SK-N-SH (cell line): ENCODE measurements around the gene SEC23A.

Source experiments
- EP300 ChIP-seq, 2 experiments: IDR thresholded peaks; 2 replicates each; pipeline versions ENCODE4 v1.4.0 to v1.6.1; 2012; ENCODE audit warnings: borderline replicate concordance in 1 of 2, low read depth in 1 of 2, low read length in 1 of 2
- FOSL2 ChIP-seq: IDR thresholded peaks from 2 replicates; pipeline ENCODE4 v1.4.0; 2012; ENCODE audit warnings: low read depth, mild to moderate bottlenecking, moderate library complexity, borderline replicate concordance
- GATA2 ChIP-seq: sonication (generic); formaldehyde crosslinking; IDR thresholded peaks from 2 replicates; pipeline ENCODE4 v1.5.0; 2020; ENCODE audit warnings: mild to moderate bottlenecking, missing genetic modification reagents
- MXI1 ChIP-seq: IDR thresholded peaks from 2 replicates; pipeline ENCODE4 v1.6.1; 2012; ENCODE audit warnings: mild to moderate bottlenecking, low read depth, low read length, improper control_type of control experiment
- POLR2AphosphoS5 ChIP-seq: IDR thresholded peaks from 2 replicates; pipeline ENCODE4 v1.6.1; 2012; ENCODE audit warnings: low read depth, low read length
- RAD21 ChIP-seq: IDR thresholded peaks from 2 replicates; pipeline ENCODE4 v1.6.1; 2012; ENCODE audit warnings: mild to moderate bottlenecking, low read length
- TF ChIP-seq, protein P1 (sequence below): fragments of 150-350 bp; IDR thresholded peaks from 2 replicates; pipeline ENCODE4 v1.6.1; 2017; ENCODE audit warnings: antibody characterized with exemption, low read length, low read depth, borderline replicate concordance
- TF ChIP-seq, protein P2 (sequence below): fragments of 200-600 bp; sonication (generic); IDR thresholded peaks from 2 replicates; pipeline ENCODE4 v1.6.1; 2017; ENCODE audit warnings: antibody characterized with exemption, mild to moderate bottlenecking, moderate library complexity
- TF ChIP-seq, protein P3 (sequence below): IDR thresholded peaks from 2 replicates; pipeline ENCODE4 v1.6.1; 2012; ENCODE audit warnings: mild to moderate bottlenecking, low read depth, low read length, moderate library complexity

DNA sequence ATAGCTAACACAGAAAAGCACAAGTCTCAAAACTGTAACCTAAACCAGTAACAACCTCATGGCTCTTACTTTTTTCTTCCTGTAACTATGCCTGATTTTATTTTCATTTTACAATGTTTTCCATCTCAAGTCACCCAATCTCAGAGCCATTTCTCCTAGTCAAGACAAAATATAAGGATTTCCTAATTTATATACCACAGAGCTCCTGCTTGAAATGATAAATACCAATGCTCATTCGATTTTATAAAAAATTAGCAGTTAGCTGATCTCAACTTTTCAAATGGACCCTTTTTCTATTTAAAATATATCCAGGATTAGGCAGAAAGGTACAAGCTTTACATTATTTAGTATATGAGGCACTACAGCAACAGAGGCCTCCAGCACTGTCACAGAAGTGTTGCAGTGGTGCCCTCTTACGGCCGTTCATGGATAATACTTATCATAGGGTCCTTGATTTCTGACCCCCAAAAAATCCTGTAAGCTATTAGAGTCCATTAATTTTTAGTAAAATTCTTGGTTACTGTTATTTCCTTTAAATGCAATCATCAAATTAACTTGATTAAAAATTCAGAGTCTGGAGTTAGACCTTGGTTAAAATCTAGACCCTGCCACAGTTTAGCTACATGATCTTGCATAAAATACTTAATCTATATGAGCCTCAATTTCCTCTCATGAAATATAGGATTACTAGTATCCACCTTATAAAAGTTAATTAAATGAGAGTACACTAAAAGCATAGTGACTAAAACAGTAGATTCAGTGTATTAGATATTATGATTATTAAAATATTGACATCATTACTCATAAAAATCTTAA lies 68.3 kb downstream of the SEC23A start:
- TF ChIP-seq, protein P1, sequence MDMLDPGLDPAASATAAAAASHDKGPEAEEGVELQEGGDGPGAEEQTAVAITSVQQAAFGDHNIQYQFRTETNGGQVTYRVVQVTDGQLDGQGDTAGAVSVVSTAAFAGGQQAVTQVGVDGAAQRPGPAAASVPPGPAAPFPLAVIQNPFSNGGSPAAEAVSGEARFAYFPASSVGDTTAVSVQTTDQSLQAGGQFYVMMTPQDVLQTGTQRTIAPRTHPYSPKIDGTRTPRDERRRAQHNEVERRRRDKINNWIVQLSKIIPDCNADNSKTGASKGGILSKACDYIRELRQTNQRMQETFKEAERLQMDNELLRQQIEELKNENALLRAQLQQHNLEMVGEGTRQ = no peak
- TF ChIP-seq, protein P2, sequence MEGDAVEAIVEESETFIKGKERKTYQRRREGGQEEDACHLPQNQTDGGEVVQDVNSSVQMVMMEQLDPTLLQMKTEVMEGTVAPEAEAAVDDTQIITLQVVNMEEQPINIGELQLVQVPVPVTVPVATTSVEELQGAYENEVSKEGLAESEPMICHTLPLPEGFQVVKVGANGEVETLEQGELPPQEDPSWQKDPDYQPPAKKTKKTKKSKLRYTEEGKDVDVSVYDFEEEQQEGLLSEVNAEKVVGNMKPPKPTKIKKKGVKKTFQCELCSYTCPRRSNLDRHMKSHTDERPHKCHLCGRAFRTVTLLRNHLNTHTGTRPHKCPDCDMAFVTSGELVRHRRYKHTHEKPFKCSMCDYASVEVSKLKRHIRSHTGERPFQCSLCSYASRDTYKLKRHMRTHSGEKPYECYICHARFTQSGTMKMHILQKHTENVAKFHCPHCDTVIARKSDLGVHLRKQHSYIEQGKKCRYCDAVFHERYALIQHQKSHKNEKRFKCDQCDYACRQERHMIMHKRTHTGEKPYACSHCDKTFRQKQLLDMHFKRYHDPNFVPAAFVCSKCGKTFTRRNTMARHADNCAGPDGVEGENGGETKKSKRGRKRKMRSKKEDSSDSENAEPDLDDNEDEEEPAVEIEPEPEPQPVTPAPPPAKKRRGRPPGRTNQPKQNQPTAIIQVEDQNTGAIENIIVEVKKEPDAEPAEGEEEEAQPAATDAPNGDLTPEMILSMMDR = peak; percentile 45; the same call in 1 of the 2 replicates
- no peak for TF ChIP-seq MXI1
- TF ChIP-seq GATA2 (CRISPR knock-in tag) = no peak
- peak; percentile 26; the same call in 1 of the 2 replicates for TF ChIP-seq RAD21
- no peak for TF ChIP-seq POLR2AphosphoS5
- no peak for TF ChIP-seq FOSL2
- TF ChIP-seq, protein P3, sequence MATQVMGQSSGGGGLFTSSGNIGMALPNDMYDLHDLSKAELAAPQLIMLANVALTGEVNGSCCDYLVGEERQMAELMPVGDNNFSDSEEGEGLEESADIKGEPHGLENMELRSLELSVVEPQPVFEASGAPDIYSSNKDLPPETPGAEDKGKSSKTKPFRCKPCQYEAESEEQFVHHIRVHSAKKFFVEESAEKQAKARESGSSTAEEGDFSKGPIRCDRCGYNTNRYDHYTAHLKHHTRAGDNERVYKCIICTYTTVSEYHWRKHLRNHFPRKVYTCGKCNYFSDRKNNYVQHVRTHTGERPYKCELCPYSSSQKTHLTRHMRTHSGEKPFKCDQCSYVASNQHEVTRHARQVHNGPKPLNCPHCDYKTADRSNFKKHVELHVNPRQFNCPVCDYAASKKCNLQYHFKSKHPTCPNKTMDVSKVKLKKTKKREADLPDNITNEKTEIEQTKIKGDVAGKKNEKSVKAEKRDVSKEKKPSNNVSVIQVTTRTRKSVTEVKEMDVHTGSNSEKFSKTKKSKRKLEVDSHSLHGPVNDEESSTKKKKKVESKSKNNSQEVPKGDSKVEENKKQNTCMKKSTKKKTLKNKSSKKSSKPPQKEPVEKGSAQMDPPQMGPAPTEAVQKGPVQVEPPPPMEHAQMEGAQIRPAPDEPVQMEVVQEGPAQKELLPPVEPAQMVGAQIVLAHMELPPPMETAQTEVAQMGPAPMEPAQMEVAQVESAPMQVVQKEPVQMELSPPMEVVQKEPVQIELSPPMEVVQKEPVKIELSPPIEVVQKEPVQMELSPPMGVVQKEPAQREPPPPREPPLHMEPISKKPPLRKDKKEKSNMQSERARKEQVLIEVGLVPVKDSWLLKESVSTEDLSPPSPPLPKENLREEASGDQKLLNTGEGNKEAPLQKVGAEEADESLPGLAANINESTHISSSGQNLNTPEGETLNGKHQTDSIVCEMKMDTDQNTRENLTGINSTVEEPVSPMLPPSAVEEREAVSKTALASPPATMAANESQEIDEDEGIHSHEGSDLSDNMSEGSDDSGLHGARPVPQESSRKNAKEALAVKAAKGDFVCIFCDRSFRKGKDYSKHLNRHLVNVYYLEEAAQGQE = no peak
- TF ChIP-seq EP300 (IDR thresholded peaks at IDR 0.05; ENCODE audit: borderline replicate concordance in 1 of 2, low read depth in 1 of 2, low read length in 1 of 2) = no peak
